SK-N-SH (cell line): ENCODE results near the gene TBX6. TPM values are rescaled to one million over a fixed set of nuclear protein-coding genes. Genes with fewer than 3 reads are reported as not detected.
A peak's percentile ranks its signal among the peaks of the same experiment; 100 is the strongest.

Experiments used
- CTCF ChIA-PET: fragments of 300-600, 350-600 bp; formaldehyde crosslinking; extraction: SDS; loops from one replicate; lab custom pipeline; 2021; lab: Yijun Ruan, JAX
- POLR2A ChIA-PET: fragments of 350-600 bp; sonication (Branson Sonifier 250); formaldehyde crosslinking; extraction: SDS; loops from one replicate; lab custom pipeline; 2020; ENCODE audit warnings: antibody characterized with exemption, inconsistent platforms; lab: Yijun Ruan, JAX
- DNase-seq: peaks from one replicate; pipeline ENCODE4 v3.0.0; 2012
- H2AFZ ChIP-seq: fragments of 200-600 bp; sonication (generic); 2 replicates; pipeline ENCODE4 v1.8.1; 2016; ENCODE audit warnings: antibody characterized with exemption, mild to moderate bottlenecking, low read depth
- H3F3A ChIP-seq: fragments of 200-600 bp; sonication (generic); replicated peaks from 2 replicates; pipeline ENCODE3; 2016; ENCODE audit warnings: antibody characterized with exemption, mild to moderate bottlenecking; ENCODE audit not compliant: insufficient read depth
- H3K27ac ChIP-seq, 2 experiments: fragments of 200-500 bp in 1 of 2; fragments of 200-600 bp in 1 of 2; sonication (Bioruptor generic) in 1 of 2; sonication (generic), shearing (Covaris generic) in 1 of 2; 2 replicates each; pipeline versions ENCODE4 v1.5.1 to v1.6.1; 2014 to 2016; ENCODE audit warnings: low read depth in 2 of 2, inconsistent platforms in 1 of 2, low read length in 1 of 2, mild to moderate bottlenecking in 1 of 2, mixed read lengths in 1 of 2
- H3K27me3 ChIP-seq: fragments of 200-600 bp; sonication (generic), shearing (Covaris generic); 2 replicates; pipeline ENCODE4 v1.6.1; 2016; ENCODE audit warnings: mixed run types; ENCODE audit not compliant: insufficient read depth
- H3K36me3 ChIP-seq, 2 experiments: fragments of 200-500 bp in 1 of 2; fragments of 200-600 bp in 1 of 2; sonication (Bioruptor generic) in 1 of 2; sonication (generic) in 1 of 2; replicated peaks in 1 of 2; 2 replicates each; pipeline versions ENCODE3 to v1.5.1; 2014 to 2016; ENCODE audit warnings: low read length in 1 of 2, mild to moderate bottlenecking in 1 of 2; ENCODE audit not compliant: insufficient read depth in 2 of 2, control insufficient read depth in 1 of 2
- H3K4me1 ChIP-seq, 2 experiments: fragments of 200-500 bp in 1 of 2; fragments of 200-600 bp in 1 of 2; sonication (Bioruptor generic) in 1 of 2; sonication (generic), shearing (Covaris generic) in 1 of 2; 2 replicates each; pipeline versions ENCODE4 v1.5.1 to v1.6.1; 2014 to 2016; ENCODE audit warnings: low read depth in 1 of 2, low read length in 1 of 2, mixed run types in 1 of 2; ENCODE audit not compliant: insufficient read depth in 2 of 2, control insufficient read depth in 1 of 2
- H3K4me2 ChIP-seq: fragments of 200-600 bp; sonication (generic), shearing (Covaris generic); 2 replicates; pipeline ENCODE4 v1.6.1; 2017; ENCODE audit warnings: mixed run types
- H3K4me3 ChIP-seq, 2 experiments: fragments of 200-500 bp in 1 of 2; fragments of 200-600 bp in 1 of 2; sonication (Bioruptor generic) in 1 of 2; sonication (generic), shearing (Covaris generic) in 1 of 2; 2 replicates each; pipeline versions ENCODE4 v1.5.1 to v1.8.1; 2014 to 2016; ENCODE audit warnings: low read depth in 2 of 2, inconsistent platforms in 1 of 2, low read length in 1 of 2, mild to moderate bottlenecking in 1 of 2, mixed read lengths in 1 of 2, moderate library complexity in 1 of 2
- H3K79me2 ChIP-seq: fragments of 200-600 bp; sonication (generic); 2 replicates; pipeline ENCODE4 v1.8.1; 2017; ENCODE audit warnings: mild to moderate bottlenecking; ENCODE audit not compliant: insufficient read depth
- H3K9ac ChIP-seq: fragments of 200-600 bp; sonication (generic); 2 replicates; pipeline ENCODE4 v1.6.1; 2017; ENCODE audit warnings: mixed run types
- H3K9me2 ChIP-seq: fragments of 200-600 bp; sonication (generic); 2 replicates; pipeline ENCODE4 v1.6.1; 2017; ENCODE audit warnings: mixed run types
- H3K9me3 ChIP-seq: fragments of 200-600 bp; sonication (generic); 2 replicates; pipeline ENCODE4 v1.6.1; 2017; ENCODE audit warnings: mixed run types, mild to moderate bottlenecking, moderate library complexity
- H4K20me1 ChIP-seq: fragments of 200-600 bp; sonication (generic); 2 replicates; pipeline ENCODE4 v1.6.1; 2017; ENCODE audit warnings: mild to moderate bottlenecking, mixed run types; ENCODE audit not compliant: insufficient read depth
- CHD2 ChIP-seq: fragments of 150-350 bp; IDR thresholded peaks from 2 replicates; pipeline ENCODE4 v1.6.1; 2018; ENCODE audit warnings: low read length; ENCODE audit not compliant: partially characterized antibody
- EP300 ChIP-seq, 2 experiments: IDR thresholded peaks; 2 replicates each; pipeline versions ENCODE4 v1.4.0 to v1.6.1; 2012; ENCODE audit warnings: borderline replicate concordance in 1 of 2, low read depth in 1 of 2, low read length in 1 of 2
- FOSL2 ChIP-seq: IDR thresholded peaks from 2 replicates; pipeline ENCODE4 v1.4.0; 2012; ENCODE audit warnings: low read depth, mild to moderate bottlenecking, moderate library complexity, borderline replicate concordance
- FOXJ3 ChIP-seq: sonication (generic); formaldehyde crosslinking; IDR thresholded peaks from 2 replicates; pipeline ENCODE4 v1.5.1; 2020; ENCODE audit warnings: mild to moderate bottlenecking, missing genetic modification reagents
- FOXM1 ChIP-seq: IDR thresholded peaks from 2 replicates; pipeline ENCODE4 v1.4.0; 2012; ENCODE audit warnings: low read depth, mild to moderate bottlenecking
- GABPA ChIP-seq: IDR thresholded peaks from 2 replicates; pipeline ENCODE4 v1.4.0; 2012; ENCODE audit warnings: low read depth, mild to moderate bottlenecking
- GATA2 ChIP-seq: sonication (generic); formaldehyde crosslinking; IDR thresholded peaks from 2 replicates; pipeline ENCODE4 v1.5.0; 2020; ENCODE audit warnings: mild to moderate bottlenecking, missing genetic modification reagents
- MEF2A ChIP-seq: IDR thresholded peaks from 2 replicates; pipeline ENCODE4 v1.4.0; 2012; ENCODE audit warnings: low read depth, borderline replicate concordance
- NFIC ChIP-seq: IDR thresholded peaks from 2 replicates; pipeline ENCODE4 v1.4.0; 2012; ENCODE audit warnings: borderline replicate concordance
- NRF1 ChIP-seq: IDR thresholded peaks from 2 replicates; pipeline ENCODE4 v1.6.1; 2012; ENCODE audit warnings: low read depth, mild to moderate bottlenecking, low read length
- RCOR1 ChIP-seq: fragments of 150-350 bp; IDR thresholded peaks from 2 replicates; pipeline ENCODE4 v1.6.1; 2017; ENCODE audit warnings: antibody characterized with exemption, low read length
- RFX5 ChIP-seq: IDR thresholded peaks from 2 replicates; pipeline ENCODE4 v1.6.1; 2012; ENCODE audit warnings: mild to moderate bottlenecking, improper control_type of control experiment, low read length
- RXRA ChIP-seq: IDR thresholded peaks from 2 replicates; pipeline ENCODE4 v1.4.0; 2012; ENCODE audit warnings: low read depth, mild to moderate bottlenecking, borderline replicate concordance
- TCF12 ChIP-seq: IDR thresholded peaks from 2 replicates; pipeline ENCODE4 v1.4.0; 2012
- TEAD4 ChIP-seq: IDR thresholded peaks from 2 replicates; pipeline ENCODE4 v1.4.0; 2012; ENCODE audit warnings: mild to moderate bottlenecking, borderline replicate concordance; ENCODE audit not compliant: insufficient read depth
- YY1 ChIP-seq: IDR thresholded peaks from 2 replicates; pipeline ENCODE4 v1.4.0; 2012; ENCODE audit warnings: low read depth, mild to moderate bottlenecking
- WGBS: methylation state at CpG from one replicate; pipeline ENCODE4 v1.1.6; 2017; ENCODE audit warnings: low lambda C conversion rate; 5-methylcytosine and 5-hydroxymethylcytosine counted together
- polyA plus RNA-seq, 3 experiments: library from polyadenylated mRNA; depleted of rRNA; stranded (reverse); fragments of >200 nt; gene quantifications; 2 replicates each; pipeline ENCODE4 v1.2.3, GENCODE V29; 2012
- TF ChIP-seq, protein P1 (sequence below): IDR thresholded peaks from 2 replicates; pipeline ENCODE4 v1.4.0; 2012; ENCODE audit warnings: low read depth, borderline replicate concordance
- TF ChIP-seq, protein P2 (sequence below): IDR thresholded peaks from 2 replicates; pipeline ENCODE4 v1.4.0; 2012; ENCODE audit warnings: low read depth
- TF ChIP-seq, protein P3 (sequence below): IDR thresholded peaks from 2 replicates; pipeline ENCODE4; 2012
- TF ChIP-seq, protein P4 (sequence below): IDR thresholded peaks from 2 replicates; pipeline ENCODE4 v1.4.0; 2012; ENCODE audit warnings: low read depth, borderline replicate concordance

Gene TBX6
- polyA plus RNA-seq, 1 of the 3 experiments (the other 2 are of a cell fraction), result 0.18 TPM

DNA sequence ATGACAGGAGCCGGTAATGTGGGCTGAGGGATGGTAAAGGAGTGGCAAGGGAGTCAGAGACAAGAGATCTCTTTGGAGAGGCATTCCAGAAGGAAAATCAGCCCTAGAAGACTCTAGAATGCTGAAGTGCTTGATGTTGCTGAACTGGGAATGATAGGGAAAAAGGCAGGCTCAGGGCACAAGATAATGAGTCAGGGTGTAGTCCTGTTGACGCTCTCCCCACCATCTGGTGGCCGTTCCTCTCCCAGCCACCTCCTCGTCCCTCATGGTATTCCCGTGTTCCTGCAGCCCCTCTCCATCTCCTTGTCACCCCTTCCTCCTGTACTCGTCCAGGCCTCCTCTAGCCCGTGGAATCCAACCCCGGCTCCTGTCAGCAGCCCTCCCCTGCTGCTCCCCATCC, 37.3 kb downstream of the TBX6 start:
- H3K27ac ChIP-seq, result peak overlapping the region in 1 of 2 experiments; percentile 15; a peak in 1 of 4 replicates
- peaks cover 0 to 5% of the 10 kb centered on the region in 2 experiments for H3K36me3 ChIP-seq
- peak overlapping the region in 1 of 2 experiments; percentile 16; a peak in 1 of 4 replicates for H3K4me3 ChIP-seq
- H3K79me2 ChIP-seq, result peaks cover 36% of the 10 kb centered on the region; the same call in 1 of the 2 replicates
- WGBS, result 91% methylated on average over 8 of the region's 8 CpGs
- H3F3A ChIP-seq, result peaks cover 22% of the 10 kb centered on the region
- peak overlapping the region; percentile 47; the same call in 1 of the 2 replicates for H3K4me2 ChIP-seq
- H3K9ac ChIP-seq, result no peak overlapping the region
- ChIA-PET POLR2A (interaction anchor here (1.4 to 2.6 kb wide), 2 partner anchors 11 kb away, joined by 4 to 19 read pairs; partner anchors contain the start of gene ALDOA), CTCF (interaction anchor here (1.1 to 4.6 kb wide), 7 partner anchors 9 to 40 kb away, joined by 4 to 24 read pairs (median 12); partner anchors contain the start of genes TBX6 and TLCD3B)
- no peak for DNase-seq
- H3K27me3 ChIP-seq, result no peaks in the 10 kb centered on the region
- H3K4me1 ChIP-seq, result peaks cover 5% of the 10 kb centered on the region in 2 experiments; a peak in 2 of 4 replicates
- H3K9me2 ChIP-seq, result no peaks in the 10 kb centered on the region
- no peaks in the 10 kb centered on the region for H3K9me3 ChIP-seq
- TF ChIP-seq NFIC, result no peak
- TF ChIP-seq GABPA, result no peak
- no peak for TF ChIP-seq EP300 (IDR thresholded peaks at IDR 0.05; ENCODE audit: borderline replicate concordance in 1 of 2, low read depth in 1 of 2, low read length in 1 of 2)
- TF ChIP-seq CHD2, result no peak
- no peak for TF ChIP-seq FOXM1
- TF ChIP-seq GATA2 (CRISPR knock-in tag), result no peak
- no peak for TF ChIP-seq FOXJ3
- TF ChIP-seq, protein P1, sequence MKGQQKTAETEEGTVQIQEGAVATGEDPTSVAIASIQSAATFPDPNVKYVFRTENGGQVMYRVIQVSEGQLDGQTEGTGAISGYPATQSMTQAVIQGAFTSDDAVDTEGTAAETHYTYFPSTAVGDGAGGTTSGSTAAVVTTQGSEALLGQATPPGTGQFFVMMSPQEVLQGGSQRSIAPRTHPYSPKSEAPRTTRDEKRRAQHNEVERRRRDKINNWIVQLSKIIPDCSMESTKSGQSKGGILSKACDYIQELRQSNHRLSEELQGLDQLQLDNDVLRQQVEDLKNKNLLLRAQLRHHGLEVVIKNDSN, result no peak
- TF ChIP-seq RCOR1, result no peak
- TF ChIP-seq FOSL2, result no peak
- TF ChIP-seq YY1, result no peak
- no peak for TF ChIP-seq NRF1
- TF ChIP-seq MEF2A, result no peak
- TF ChIP-seq, protein P2, sequence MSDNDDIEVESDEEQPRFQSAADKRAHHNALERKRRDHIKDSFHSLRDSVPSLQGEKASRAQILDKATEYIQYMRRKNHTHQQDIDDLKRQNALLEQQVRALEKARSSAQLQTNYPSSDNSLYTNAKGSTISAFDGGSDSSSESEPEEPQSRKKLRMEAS, result no peak
- TF ChIP-seq, protein P3, sequence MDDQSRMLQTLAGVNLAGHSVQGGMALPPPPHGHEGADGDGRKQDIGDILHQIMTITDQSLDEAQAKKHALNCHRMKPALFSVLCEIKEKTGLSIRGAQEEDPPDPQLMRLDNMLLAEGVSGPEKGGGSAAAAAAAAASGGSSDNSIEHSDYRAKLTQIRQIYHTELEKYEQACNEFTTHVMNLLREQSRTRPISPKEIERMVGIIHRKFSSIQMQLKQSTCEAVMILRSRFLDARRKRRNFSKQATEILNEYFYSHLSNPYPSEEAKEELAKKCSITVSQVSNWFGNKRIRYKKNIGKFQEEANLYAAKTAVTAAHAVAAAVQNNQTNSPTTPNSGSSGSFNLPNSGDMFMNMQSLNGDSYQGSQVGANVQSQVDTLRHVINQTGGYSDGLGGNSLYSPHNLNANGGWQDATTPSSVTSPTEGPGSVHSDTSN, result no peak
- TF ChIP-seq RXRA, result no peak
- TF ChIP-seq TEAD4, result no peak
- no peak for TF ChIP-seq TCF12
- TF ChIP-seq, protein P4, sequence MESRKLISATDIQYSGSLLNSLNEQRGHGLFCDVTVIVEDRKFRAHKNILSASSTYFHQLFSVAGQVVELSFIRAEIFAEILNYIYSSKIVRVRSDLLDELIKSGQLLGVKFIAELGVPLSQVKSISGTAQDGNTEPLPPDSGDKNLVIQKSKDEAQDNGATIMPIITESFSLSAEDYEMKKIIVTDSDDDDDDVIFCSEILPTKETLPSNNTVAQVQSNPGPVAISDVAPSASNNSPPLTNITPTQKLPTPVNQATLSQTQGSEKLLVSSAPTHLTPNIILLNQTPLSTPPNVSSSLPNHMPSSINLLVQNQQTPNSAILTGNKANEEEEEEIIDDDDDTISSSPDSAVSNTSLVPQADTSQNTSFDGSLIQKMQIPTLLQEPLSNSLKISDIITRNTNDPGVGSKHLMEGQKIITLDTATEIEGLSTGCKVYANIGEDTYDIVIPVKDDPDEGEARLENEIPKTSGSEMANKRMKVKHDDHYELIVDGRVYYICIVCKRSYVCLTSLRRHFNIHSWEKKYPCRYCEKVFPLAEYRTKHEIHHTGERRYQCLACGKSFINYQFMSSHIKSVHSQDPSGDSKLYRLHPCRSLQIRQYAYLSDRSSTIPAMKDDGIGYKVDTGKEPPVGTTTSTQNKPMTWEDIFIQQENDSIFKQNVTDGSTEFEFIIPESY, result no peak
- TF ChIP-seq RFX5, result no peak
- no peaks in the 10 kb centered on the region for H4K20me1 ChIP-seq
- no peak overlapping the region for H2AFZ ChIP-seq
